ENCODE measurements around the gene CD1D.

The CD1D gene

DNA sequence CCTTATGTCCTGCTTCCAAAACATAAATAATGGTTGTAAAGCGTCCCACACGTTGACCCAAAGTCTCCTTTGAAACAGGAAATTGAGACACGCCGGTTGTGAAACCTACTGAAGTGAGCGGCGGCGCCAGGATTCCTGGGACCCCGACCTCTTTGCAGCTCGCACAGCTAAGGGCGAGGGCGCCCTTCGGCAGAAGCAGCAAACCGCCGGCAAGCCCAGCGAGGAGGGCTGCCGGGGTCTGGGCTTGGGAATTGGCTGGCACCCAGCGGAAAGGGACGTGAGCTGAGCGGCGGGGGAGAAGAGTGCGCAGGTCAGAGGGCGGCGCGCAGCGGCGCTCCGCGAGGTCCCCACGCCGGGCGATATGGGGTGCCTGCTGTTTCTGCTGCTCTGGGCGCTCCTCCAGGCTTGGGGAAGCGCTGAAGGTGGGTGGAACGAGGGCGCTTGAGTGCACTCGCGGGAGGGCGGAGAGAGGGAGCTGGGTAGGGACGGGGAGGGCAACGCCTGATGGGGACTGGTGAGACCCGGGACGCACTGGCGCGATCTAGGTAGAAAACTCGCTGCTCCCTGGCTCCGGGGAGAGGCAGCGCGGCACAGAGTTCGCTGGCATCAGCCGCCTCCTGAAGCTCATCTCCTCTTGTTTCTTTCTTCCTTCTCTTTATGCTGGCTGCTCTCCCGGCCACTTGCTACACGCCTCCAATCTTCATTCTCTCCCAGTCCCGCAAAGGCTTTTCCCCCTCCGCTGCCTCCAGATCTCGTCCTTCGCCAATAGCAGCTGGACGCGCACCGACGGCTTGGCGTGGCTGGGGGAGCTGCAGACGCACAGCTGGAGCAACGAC lies at the start of gene CD1D:
Gene CD1D, plus strand, starts transcription at position 155 of the 836 bp plus-strand sequence. Its CDS starts 207 bp downstream, at position 362.
- Histone ChIP-seq H2AFZ (ENCODE audit: low read depth, low read length, severe bottlenecking) (peak within 1 kb of the TSS; percentile 57), H3K36me3 (ENCODE audit: low read length) (no peaks in the 10 kb centered on the region), H3K9me3 (ENCODE audit: insufficient read depth, low read length) (no peaks in the 10 kb centered on the region), H3K27ac (ENCODE audit: low read depth, low read length) (no peak within 1 kb of the TSS), H4K20me1 (ENCODE audit: low read depth, low read length) (no peaks in the 10 kb centered on the region), H3K9ac (ENCODE audit: low read length) (peak within 1 kb of the TSS; percentile 31), H3K27me3 (ENCODE audit: low read length) (no peaks in the 10 kb centered on the region), H3K4me3 (ENCODE audit: insufficient read depth, low read length, poor library complexity, severe bottlenecking) (peak within 1 kb of the TSS; percentile 36), H3F3A (ENCODE audit: insufficient read depth) (no peaks in the 10 kb centered on the region), H3K79me2 (ENCODE audit: insufficient read depth, low read length) (no peaks in the 10 kb centered on the region), H3K9me2 (replicated peaks; ENCODE audit: insufficient read depth, low read length) (no peaks in the 10 kb centered on the region), H3K4me2 (ENCODE audit: low read depth, low read length, poor library complexity, severe bottlenecking) (peak within 1 kb of the TSS; percentile 49)
- TF ChIP-seq, protein P1, sequence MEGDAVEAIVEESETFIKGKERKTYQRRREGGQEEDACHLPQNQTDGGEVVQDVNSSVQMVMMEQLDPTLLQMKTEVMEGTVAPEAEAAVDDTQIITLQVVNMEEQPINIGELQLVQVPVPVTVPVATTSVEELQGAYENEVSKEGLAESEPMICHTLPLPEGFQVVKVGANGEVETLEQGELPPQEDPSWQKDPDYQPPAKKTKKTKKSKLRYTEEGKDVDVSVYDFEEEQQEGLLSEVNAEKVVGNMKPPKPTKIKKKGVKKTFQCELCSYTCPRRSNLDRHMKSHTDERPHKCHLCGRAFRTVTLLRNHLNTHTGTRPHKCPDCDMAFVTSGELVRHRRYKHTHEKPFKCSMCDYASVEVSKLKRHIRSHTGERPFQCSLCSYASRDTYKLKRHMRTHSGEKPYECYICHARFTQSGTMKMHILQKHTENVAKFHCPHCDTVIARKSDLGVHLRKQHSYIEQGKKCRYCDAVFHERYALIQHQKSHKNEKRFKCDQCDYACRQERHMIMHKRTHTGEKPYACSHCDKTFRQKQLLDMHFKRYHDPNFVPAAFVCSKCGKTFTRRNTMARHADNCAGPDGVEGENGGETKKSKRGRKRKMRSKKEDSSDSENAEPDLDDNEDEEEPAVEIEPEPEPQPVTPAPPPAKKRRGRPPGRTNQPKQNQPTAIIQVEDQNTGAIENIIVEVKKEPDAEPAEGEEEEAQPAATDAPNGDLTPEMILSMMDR (IDR thresholded peaks at IDR 0.05; ENCODE audit: insufficient read depth, low read length, poor library complexity, severe bottlenecking) = no peak
- TF ChIP-seq EZH2phosphoT487 (conservative IDR thresholded peaks at IDR 0.05; ENCODE audit: low read length) = 0 out of 2 replicates have a peak, but pooled peaks have one; percentile 89

DNA sequence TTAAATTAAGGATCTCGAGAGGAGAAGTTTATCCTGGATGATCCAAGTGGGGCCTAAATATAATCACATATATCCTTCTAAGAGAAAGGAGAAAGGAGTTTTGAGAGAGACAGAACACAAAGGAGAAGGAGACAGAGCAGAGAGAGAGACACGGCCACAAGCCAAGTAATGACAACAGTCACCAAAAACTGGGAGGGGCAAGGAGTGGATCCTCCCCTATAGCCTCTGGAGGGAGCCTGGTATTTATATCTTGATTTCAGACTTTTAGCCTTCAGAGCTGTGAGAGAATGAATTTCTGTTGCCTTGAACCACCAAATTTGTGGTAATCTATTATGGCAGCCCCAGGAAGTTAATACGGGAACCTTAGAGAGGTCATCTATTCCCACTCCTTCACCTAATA lies 49.5 kb upstream of the CD1D start:
- H3K79me2 ChIP-seq (ENCODE audit: insufficient read depth, low read length) = no peaks in the 10 kb centered on the region
- no peaks in the 10 kb centered on the region for H3K9me2 ChIP-seq (replicated peaks; ENCODE audit: insufficient read depth, low read length)
- no peaks in the 10 kb centered on the region for H3F3A ChIP-seq (ENCODE audit: insufficient read depth)
- TF ChIP-seq, protein P1 (IDR thresholded peaks at IDR 0.05; ENCODE audit: insufficient read depth, low read length, poor library complexity, severe bottlenecking) = no peak
- TF ChIP-seq EZH2phosphoT487 (conservative IDR thresholded peaks at IDR 0.05; ENCODE audit: low read length) = no peak
- H3K36me3 ChIP-seq (ENCODE audit: low read length) = no peaks in the 10 kb centered on the region
- no peak overlapping the region for H2AFZ ChIP-seq (ENCODE audit: low read depth, low read length, severe bottlenecking)
- no peak overlapping the region for H3K27ac ChIP-seq (ENCODE audit: low read depth, low read length)
- no peak overlapping the region for H3K9ac ChIP-seq (ENCODE audit: low read length)
- H3K4me3 ChIP-seq (ENCODE audit: insufficient read depth, low read length, poor library complexity, severe bottlenecking) = no peak overlapping the region
- H3K4me2 ChIP-seq (ENCODE audit: low read depth, low read length, poor library complexity, severe bottlenecking) = no peak overlapping the region
- no peaks in the 10 kb centered on the region for H3K27me3 ChIP-seq (ENCODE audit: low read length)
- no peaks in the 10 kb centered on the region for H3K9me3 ChIP-seq (ENCODE audit: insufficient read depth, low read length)
- no peaks in the 10 kb centered on the region for H4K20me1 ChIP-seq (ENCODE audit: low read depth, low read length)

DNA sequence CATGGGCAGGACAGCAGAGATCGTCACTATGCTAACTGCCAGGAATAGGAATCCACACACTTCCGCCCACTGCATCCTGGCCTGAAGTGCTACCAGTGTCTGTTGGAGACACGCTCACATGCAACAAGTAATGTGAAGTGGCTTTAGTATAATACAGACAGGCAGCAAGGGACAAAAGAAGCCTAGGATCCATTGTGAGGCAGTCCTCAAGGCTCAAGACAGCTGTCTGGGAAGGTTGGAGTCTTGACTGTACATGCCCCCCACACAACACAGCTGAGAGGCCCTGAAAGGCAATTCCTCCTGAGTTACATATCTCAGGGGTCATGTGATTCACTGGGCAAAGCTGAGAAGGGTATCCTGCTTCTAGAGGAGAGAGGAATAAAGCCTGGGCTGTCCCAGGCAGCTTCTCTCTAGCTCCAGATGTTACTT lies 39.9 kb upstream of the CD1D start:
- no peak overlapping the region for H3K4me3 ChIP-seq (ENCODE audit: insufficient read depth, low read length, poor library complexity, severe bottlenecking)
- H3K4me2 ChIP-seq (ENCODE audit: low read depth, low read length, poor library complexity, severe bottlenecking) = no peak overlapping the region
- no peaks in the 10 kb centered on the region for H3K27me3 ChIP-seq (ENCODE audit: low read length)
- H3K9ac ChIP-seq (ENCODE audit: low read length) = no peak overlapping the region
- H3K36me3 ChIP-seq (ENCODE audit: low read length) = no peaks in the 10 kb centered on the region
- no peak overlapping the region for H2AFZ ChIP-seq (ENCODE audit: low read depth, low read length, severe bottlenecking)
- no peaks in the 10 kb centered on the region for H3F3A ChIP-seq (ENCODE audit: insufficient read depth)
- TF ChIP-seq EZH2phosphoT487 (conservative IDR thresholded peaks at IDR 0.05; ENCODE audit: low read length) = no peak
- TF ChIP-seq, protein P1 (IDR thresholded peaks at IDR 0.05; ENCODE audit: insufficient read depth, low read length, poor library complexity, severe bottlenecking) = no peak
- no peaks in the 10 kb centered on the region for H3K79me2 ChIP-seq (ENCODE audit: insufficient read depth, low read length)
- H3K27ac ChIP-seq (ENCODE audit: low read depth, low read length) = no peak overlapping the region
- H3K9me3 ChIP-seq (ENCODE audit: insufficient read depth, low read length) = no peaks in the 10 kb centered on the region
- no peaks in the 10 kb centered on the region for H4K20me1 ChIP-seq (ENCODE audit: low read depth, low read length)
- H3K9me2 ChIP-seq (replicated peaks; ENCODE audit: insufficient read depth, low read length) = no peaks in the 10 kb centered on the region

All from SU-DHL-6 (cell line).